Left cardiac atrium (tissue), 4 donors: ENCODE data around the gene RSPH1. TPM values are rescaled to one million over a fixed set of nuclear protein-coding genes. Genes with fewer than 3 reads are reported as not detected.

Experiments used
- ATAC-seq, 2 donors: fragments of 200-7000 bp; cut with Tn5 transposase; one replicate each; pipeline ENCODE4 v1.9.1; 2020; ENCODE audit warnings: mild to moderate bottlenecking in 2 of 2, moderate library complexity in 2 of 2
- DNase-seq: peaks from one replicate; pipeline ENCODE4 v3.0.0-alpha.2; 2020
- intact Hi-C, 2 donors: fragments of 100-400 bp; cut with DNase I; formaldehyde crosslinking; loops; one replicate each; pipeline versions ENCODE4 v1.14.1 to v1.15.1; 2022 to 2023
- total RNA-seq, 2 donors: library from RNA; stranded (reverse); fragmentation: NEBNext Ultra II Directional; extraction: Animal tissue kit (Norgen Biotek cat#: 25700); gene quantifications; one replicate each; pipeline ENCODE4 v1.2.1, GENCODE V29; 2021
- donor health status: DM: no; HTN: yes; CAD: no.
- donor health status: DM: no; HTN: yes; CAD: no; lungs with severe emphysema.
- donor health status: DM: yes; HTN: yes; CAD: no.
- donor health status: Dilated cardiomyopathy.

Gene RSPH1
- total RNA-seq, 2 donors from 2014 or later = not detected

DNA sequence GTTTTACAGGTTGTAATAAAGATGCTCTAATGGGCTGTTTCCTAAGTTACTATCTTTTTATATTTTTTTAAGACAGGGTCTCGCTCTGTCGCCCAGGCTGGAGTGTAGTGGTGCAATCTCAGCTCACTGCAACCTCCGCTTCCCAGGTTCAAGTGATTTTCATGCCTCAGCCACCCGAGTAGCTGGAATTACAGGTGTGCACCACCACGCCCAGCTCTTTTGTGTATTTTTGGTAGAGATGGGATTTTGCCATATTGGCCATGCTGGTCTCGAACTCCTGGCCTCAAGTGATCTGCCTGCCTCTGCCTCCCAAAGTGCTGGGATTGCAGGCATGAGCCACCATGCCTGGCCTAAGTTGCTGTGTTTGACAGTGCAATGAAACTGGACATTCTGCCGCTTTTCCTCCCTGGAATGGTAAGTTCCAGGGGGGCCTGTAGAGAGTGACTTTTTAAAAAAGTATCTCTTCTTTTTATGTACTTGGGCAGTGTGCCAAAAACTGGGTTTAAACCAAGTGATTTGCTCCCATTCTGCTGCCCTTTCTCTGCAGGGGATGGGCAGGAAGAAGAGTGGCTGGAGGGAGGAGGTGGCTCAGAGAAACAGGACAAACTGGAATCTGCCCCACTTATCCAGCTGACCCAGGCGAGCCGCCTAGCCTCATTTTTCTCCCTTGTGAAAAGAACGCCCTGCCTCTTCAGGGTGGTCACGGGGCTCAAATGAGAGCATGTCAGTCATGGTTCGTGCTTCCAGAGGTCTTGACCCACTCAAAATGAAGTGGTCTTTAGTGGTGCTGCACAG is 19.9 kb upstream of the RSPH1 start:
- intact Hi-C loops = no loop called here
- no peak for DNase-seq
- ATAC-seq = no peak

DNA sequence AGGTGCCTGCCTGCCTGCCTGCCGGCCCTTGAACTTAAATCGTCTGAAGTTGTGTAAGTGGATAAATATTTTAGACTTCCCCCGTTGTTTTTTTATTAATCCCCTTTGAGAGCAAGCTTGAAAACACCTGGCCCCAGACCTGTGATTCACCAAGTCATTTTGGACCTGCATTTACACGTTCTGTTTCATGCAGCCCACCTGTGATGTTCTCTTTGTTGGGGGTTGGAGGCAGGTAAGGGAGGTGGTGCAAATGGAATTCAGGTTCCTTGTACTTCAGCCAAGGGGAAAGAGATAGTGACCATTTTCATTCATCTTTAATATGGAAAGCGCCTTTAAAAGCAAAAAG is 18.8 kb upstream of the RSPH1 start:
- no peak for DNase-seq
- peak in 1 of 2 donors; percentile 5 for ATAC-seq
- intact Hi-C loops = no loop called here

DNA sequence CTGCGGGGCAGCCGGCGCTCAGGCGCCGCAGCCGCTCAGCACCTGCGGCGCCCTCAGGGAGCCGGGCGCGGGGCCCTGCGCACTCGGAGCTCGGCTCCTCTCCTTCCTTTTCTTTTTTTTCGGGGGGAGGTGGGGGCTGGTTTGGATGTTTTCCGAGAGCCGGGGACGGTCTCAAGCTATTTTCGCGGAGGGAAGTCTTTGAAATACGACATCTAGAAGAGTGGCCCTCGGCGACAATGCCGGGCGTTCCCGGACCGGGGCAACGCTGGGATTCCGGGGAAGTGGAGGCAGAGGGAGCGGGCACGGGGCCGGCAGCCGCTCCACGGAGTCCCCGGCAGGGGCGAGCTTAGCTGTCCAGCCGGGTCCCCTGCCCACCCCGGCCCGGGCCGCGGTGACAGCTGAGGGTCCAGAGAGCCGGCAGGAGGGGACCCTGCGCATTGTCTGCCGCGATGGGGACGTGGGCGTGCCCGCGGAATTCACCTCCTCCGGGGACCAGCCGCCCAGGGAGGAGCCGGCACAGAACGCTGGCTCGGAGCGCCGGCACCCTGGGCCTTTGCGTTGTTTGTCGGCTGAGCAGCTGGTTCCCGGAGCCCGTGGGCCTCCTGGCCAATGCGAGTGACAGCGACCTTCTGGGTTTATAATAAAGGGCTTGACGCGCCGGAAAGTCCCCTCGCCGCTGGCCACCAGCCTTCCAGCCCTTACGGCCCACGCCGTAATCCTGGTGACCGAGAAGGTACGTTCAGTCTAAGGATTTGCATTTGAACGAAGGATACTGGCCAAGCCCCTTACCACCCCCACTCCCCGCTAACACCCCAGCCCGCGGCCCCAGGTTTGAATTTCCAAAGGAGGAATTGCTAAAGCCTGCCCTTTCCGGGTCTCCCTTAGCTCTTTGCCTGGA is 18.2 kb upstream of the RSPH1 start:
- peak; percentile 62 for DNase-seq
- intact Hi-C loops = no loop called here
- ATAC-seq = peak; percentile 73 to 80

DNA sequence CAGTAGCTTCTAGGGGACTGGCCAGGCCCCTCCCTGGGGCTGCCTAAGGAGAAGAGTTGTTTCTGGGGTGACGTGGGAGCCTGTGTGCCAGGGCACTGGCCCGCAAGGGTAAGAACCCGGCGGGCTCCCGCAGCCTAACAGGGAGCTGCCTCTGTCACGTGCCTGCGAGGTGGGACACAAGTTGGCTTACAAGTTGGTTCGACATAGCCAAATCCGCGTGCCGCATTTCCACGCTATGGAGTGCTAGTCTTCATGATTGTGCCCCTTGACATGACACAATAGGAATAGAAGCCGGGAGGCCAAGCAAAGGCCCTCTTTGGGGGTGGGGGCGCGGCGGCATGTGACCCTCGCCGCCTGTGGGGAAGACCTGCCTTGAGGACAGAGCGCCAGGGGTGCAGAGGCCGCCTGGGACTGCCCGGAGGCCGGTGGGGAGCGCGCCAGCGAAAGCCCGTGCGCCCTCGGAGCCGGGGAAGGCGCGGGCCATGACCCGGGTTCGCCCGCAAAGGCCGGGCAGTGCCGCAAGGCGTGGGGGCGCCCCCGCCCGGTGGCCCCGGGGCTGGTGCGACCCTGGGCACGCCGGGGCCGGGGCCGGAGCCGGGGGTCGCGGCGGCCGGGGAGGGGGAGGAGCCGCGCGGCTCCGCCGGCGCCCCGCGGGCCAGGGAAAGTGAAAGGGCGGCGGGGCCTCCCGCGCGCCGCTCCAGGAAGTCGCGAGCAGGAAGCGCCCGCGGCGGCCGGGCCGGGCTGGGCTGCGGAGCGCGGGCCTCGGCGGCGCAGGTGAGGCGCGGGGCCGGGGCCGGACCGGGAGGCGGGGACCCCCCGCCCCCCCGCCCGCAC is 17.3 kb upstream of the RSPH1 start, which contains the start of gene SLC37A1:
Gene SLC37A1, plus strand, starts transcription at position 702 of the 834 bp plus-strand sequence. CDS start 4,603 bp downstream, outside the sequence.
- intact Hi-C loops = no loop called here
- DNase-seq = peak; percentile 40
- ATAC-seq = peak; percentile 52 to 65

DNA sequence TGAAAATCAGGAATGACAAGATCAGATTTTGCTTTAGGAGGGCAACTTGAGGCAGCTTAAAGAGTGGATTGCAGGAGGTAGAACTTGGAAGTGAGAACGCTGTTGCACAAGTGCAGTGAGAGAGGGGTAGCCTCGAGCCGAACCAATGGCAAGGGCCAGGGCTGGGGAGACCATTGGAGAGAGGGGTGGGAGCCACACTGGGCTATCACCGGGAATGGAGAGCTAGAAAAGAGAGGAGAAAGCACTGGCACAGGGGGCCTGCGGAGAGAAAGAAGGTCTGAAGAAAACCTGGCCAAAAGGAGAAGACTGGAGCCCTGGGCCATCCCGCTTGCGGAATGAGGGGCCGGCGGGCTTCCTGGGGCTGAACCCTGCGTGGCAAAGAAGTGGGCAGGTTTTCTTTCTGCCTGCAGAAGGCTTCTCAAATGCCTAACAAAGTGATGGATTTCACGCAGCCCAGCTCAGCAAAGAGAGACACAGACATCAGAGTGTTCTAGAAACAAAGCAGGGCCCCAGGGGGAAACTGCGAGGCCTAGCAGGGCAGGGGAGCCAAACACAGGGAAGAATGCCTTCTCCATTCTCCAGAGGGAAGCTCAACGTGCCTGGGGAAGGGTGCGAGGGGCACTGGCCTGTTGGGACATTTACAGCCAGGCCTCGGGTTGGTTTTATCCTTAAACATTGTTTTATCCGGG is 16.5 kb upstream of the RSPH1 start:
- no peak for DNase-seq
- no peak for ATAC-seq
- intact Hi-C loops = no loop called here

DNA sequence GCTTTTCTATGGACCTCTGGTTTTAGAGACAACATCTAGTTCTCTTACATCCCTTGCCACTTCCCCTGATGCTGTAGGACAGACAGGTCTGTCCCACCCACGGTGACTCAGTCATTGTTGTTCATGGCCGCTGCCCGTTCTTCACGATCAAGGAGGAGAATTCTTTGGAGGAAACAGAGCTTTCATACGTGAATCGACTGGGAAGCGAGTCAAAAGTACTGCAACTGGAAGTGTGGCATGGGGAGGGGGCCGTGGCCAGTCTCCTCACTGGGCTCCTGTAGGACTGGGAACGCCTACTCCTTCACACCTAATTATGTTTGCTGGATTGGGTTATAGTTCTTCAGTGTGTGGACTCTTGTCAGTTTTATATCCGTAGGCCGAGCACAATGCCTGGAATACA is 13.2 kb upstream of the RSPH1 start:
- DNase-seq (no peak), ATAC-seq (no peak)
- intact Hi-C loops = no loop called here

DNA sequence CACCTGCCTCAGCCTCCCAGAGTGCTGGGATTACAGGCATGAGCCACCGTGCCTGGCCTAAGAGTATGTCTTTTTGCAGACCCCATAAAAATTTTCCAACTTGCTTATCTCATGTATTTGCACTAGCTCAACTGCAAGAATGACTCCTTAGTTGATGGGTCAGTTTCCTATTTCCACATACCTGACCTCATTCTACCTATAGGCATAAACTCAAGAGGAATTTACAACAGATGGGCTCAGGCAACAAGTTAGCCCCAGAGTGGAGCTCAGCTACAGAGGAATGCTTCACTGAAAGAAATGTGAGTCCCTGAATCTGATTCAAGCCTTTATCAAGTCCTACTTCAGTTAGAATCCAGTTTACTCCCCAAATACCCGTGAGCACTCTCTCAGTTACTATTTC is 12.3 kb upstream of the RSPH1 start:
- DNase-seq (no peak), ATAC-seq (no peak)

DNA sequence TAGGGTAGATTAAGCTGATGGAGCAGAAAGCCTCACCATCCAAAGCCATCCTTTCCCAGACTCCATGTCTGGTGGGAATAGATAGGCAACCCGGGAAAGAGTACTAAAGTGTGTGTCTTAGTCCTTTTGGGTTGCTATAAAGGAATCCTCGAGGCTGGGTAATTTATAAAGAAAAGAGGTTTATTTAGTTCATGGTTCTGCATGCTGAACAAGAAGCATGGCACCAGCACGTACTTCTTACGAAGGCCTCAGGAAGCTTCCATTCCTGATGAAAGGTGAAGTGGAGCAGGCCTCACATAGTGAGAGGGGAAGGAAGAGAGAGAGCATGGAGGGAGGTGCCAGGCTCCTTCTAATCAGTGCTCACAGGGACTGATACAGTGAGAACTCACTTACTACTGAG is 11.4 kb upstream of the RSPH1 start:
- no peak for ATAC-seq
- intact Hi-C loops = no loop called here

More for the DNA sequence above, 12.3 kb upstream of the RSPH1 start:
- intact Hi-C loops = no loop called here

DNA sequence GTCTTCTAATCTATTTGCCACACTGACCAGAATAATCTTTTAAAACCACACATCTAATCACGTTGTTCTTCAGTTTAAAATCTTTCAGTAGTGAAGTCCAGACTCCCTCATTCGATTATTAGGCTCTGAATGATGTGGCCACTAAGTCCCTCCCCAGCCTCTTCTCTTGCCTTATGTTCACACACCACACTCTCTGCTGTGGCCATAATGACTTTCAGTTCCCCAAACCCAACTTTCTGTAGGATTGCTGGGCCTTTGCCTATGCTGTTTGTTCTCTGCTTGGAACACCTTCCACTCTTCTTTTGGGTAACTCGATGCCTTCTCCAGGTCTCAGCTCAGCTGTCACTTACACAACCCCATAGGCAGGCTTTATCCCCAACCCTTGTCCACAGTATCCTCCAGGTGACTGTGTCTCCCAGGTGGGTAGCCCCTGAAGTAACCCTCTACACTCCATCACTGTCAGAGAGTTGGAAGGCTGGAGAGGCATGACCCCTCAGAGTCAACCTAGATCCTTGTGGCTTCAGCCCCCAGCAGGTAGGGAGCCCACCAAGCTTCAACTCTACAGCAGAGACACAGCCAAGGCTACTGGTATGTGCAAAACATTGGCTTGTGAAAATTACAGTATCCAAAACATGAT is 9.2 kb upstream of the RSPH1 start:
- DNase-seq (no peak), ATAC-seq (no peak)
- intact Hi-C loops = no loop called here

More for the DNA sequence above, 11.4 kb upstream of the RSPH1 start:
- no peak for DNase-seq

DNA sequence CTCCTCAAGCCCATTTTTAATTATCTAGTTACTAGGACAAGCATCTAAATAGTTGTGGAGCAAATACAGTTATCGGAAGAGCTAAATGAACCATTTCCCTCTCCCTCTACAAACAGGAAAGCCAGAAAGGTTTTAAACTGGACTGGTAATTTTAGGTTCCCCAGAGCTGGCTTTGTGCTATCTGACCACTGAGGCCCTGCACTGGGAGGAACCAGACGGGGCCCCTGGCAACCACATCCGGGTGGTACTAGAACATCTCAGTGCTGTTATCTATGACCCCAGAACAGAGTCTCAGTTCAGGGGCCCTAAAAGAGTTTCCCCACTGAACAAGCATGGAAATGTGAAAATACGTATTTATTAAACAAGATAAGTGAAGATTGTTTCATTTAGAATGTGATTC is 7.7 kb upstream of the RSPH1 start:
- ATAC-seq (no peak), DNase-seq (no peak)
- intact Hi-C loops = no loop called here

DNA sequence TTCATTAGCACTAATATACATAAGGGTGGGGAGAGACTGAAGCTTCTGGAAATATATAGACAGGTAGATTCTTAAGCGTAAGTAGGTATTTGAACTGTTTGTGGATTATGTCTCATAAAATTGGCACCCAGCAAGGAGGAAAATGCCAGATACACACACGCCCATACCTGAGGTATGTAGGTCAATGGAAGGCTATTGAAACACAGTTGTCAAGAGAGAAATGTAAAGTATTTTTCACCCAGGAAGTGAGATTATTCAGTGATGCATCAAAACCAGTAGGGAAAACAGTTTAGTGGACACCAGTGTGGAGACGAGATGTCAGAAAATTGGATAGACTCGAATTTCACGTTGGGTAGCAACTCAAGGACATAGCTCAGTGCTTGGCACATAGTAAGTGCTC is 4.7 kb upstream of the RSPH1 start:
- DNase-seq (no peak), ATAC-seq (no peak)
- intact Hi-C loops = no loop called here

DNA sequence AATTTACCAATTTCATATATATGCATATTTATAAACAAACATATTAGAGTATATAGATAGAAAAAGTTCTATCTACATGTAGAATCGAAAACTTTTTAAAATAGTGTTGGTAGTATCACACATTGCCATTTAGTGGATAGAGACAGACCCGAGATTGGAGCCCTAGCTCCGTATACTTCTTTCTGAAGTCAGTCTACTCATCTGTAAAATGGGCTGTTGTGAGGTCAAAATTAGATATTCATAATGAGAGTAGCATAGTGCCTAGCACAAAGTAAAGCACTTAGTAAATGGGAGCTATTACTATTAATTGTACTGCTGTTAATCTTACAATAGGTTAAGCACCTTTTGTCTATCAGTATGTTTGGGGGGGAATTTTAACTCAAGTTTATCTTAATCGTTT is 4.2 kb upstream of the RSPH1 start:
- ATAC-seq = no peak
- intact Hi-C loops = no loop called here
- DNase-seq = no peak

DNA sequence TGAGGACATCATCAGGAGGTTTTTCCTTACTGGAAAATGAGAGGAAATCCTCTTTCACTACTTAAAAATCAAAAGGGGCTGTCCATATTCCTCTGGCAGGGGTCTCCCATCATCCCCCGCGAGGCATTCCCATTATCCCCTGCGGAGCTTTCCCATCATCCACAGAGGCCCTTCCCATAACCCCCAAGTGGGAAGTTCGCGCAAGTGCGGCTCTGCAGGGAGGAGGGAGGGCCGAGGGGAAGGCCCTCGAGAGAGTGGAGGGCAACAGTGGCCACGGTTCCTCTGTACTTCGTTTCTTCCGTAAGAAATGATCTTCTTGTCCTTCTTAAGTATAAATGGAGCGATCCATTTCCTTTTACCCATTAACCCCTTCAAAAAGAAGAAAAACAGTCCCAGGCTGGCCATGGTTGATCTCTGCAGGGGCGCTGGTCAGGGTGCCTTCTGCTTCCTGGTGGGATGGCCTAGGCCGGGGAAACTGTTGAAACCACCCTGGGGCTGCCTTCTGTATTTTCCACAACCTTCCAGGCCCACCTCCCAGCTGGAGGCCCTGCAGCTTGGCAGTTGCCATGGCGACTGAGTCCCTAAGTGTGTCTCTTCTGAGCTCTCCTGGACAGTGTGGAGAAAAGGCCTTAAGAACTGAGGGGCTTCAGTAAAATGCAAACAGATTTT is 3.6 kb upstream of the RSPH1 start:
- ATAC-seq (no peak), DNase-seq (no peak)
- intact Hi-C loops = no loop called here

DNA sequence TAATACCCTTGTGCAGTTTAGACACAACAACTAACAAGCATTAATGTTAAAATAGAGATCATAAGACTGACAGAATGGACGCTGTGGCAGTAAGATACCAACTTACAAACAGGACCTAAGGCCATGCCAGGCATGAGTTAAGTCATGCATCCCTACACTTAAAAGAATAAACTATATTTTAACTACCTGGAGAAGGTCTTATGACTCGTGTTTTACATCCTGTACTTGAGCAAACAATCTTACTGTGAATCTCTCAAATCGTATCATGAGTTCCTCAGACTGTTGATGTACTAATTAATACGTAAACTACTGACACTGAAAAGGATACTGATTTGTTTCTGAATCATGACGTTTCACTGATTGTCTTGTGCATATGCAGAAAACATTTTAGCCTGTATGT is 2.0 kb upstream of the RSPH1 start:
- DNase-seq = no peak
- ATAC-seq = no peak
- intact Hi-C loops = no loop called here

DNA sequence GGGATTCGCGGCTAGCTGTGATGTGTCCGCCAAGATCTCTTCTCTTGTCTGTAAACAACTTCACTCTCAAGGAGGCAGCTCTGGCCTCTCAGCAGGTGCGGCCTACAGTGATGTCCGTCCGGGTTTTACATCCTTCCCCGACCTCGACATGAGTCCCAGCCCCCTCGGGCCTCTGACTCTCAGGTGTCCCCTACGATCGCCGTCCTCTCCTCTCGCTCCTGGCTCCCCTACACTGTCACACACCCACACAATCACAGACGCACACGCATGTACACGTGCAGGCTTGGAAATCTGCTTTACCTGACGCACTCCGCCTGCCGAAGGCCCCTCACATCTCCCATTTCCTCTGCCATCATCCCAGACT is 797 bp upstream of the RSPH1 start:
- peak; percentile 3 to 19 for ATAC-seq
- intact Hi-C loops = no loop called here
- peak; percentile 29 for DNase-seq

DNA sequence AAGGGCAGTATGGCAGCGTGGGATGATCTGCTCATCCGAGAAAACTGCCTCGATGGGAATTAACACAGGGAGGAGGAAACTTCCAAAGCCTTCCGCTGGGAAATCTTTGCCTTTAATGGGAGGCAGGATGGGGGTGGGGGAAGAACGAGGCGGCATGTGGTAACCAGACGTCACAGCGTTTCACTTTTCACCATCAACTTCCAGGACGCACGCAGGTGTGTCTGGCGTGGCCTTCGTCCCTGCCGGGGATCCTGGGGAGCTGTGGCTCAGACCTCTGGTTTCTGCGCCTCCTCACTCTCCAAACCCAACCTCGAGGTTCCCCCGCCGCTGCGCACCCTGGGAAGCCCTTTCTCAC is 282 bp downstream of the RSPH1 start:
- intact Hi-C loops = no loop called here
- DNase-seq = no peak
- ATAC-seq = peak; percentile 0 to 5

DNA sequence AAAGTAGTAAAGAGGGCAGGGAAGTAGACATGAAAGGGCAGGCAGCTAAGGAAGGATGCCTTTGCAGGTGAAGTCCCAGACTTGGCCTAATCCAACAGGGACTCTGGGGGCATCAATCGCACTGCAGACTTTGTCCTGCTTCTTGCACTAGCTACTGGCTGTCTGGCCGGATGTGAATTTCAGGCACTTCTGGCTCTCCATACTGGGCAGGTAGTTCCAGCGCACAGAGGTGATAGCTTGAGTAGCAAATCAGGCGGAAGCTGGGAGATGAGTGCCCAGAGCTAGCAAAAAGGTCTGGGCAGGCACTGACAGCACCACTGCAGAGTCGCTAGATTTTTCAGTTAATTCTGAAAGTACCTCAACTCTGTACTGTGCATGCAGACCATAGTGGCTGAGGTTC is 997 bp downstream of the RSPH1 start:
- intact Hi-C loops = no loop called here
- DNase-seq (no peak), ATAC-seq (no peak)
